Measurements from ENCODE around the gene CTSW. TPM values are rescaled to one million over a fixed set of nuclear protein-coding genes. Genes with fewer than 3 reads are reported as not detected.

Gene CTSW
- total RNA-seq, 4 donors from 2014 or later, result 1.1 to 1.8 TPM; not detected in 2

GRCh38 chr11:65927904-65928397 lies 48.3 kb downstream of the CTSW start:
- peaks cover 0 to 3% (median 0%) of the 10 kb centered on the region in 4 donors for H3K4me1 ChIP-seq
- H3K36me3 ChIP-seq, result peaks cover 0 to 1% (median 0%) of the 10 kb centered on the region in 4 donors
- H3K27me3 ChIP-seq, result peaks cover 3% of the 10 kb centered on the region
- intact Hi-C loops (cut with DNase I; ENCODE audit: low total_unique reads) (no loop called here), in situ Hi-C loops (cut with MboI; ENCODE audit: low pct_ligation_motif_present in 1 of 4, low pct_unique_long_range_greater_than_20kb in 1 of 4, low sequenced_read_pairs in 3 of 4) (no loop called here)
- H3K9me3 ChIP-seq, result no peaks in the 10 kb centered on the region
- TF ChIP-seq POLR2AphosphoS5 (IDR thresholded peaks at IDR 0.05) (no peak), EP300 (IDR thresholded peaks at IDR 0.05; ENCODE audit: low read depth) (no peak), CTCF (IDR thresholded peaks at IDR 0.05) (no peak), POLR2A (IDR thresholded peaks at IDR 0.05) (no peak)
- peak overlapping the region; percentile 44 to 73 (median 64) for H3K27ac ChIP-seq
- peak overlapping the region in 2 of 4 donors; percentile 2 to 26 for H3K4me3 ChIP-seq
- 25 to 46% methylated on average over 5 to 9 of the region's 9 CpGs for WGBS, 2 donors (ENCODE audit: low coverage in 1 of 2)
- peak; percentile 73 for DNase-seq

GRCh38 chr11:65928667-65929066 lies 49.0 kb downstream of the CTSW start:
- no peak for DNase-seq
- Histone ChIP-seq H3K4me1 (peaks cover 0 to 3% (median 0%) of the 10 kb centered on the region in 4 donors), H3K4me3 (no peak overlapping the region), H3K27me3 (peaks cover 9% of the 10 kb centered on the region), H3K27ac (peak overlapping the region in 2 of 4 donors; percentile 71 to 73), H3K9me3 (no peaks in the 10 kb centered on the region), H3K36me3 (no peaks in the 10 kb centered on the region)
- TF ChIP-seq POLR2AphosphoS5 (IDR thresholded peaks at IDR 0.05), result no peak
- TF ChIP-seq EP300 (IDR thresholded peaks at IDR 0.05; ENCODE audit: low read depth), result no peak
- TF ChIP-seq POLR2A (IDR thresholded peaks at IDR 0.05), result no peak
- no peak for TF ChIP-seq CTCF (IDR thresholded peaks at IDR 0.05)
- intact Hi-C loops (cut with DNase I; ENCODE audit: low total_unique reads) (no loop called here), in situ Hi-C loops (cut with MboI; ENCODE audit: low pct_ligation_motif_present in 1 of 4, low pct_unique_long_range_greater_than_20kb in 1 of 4, low sequenced_read_pairs in 3 of 4) (no loop called here)
- 50 to 80% methylated on average over 4 to 6 of the region's 6 CpGs for WGBS, 2 donors (ENCODE audit: low coverage in 1 of 2)

- peaks cover 11% of the 10 kb centered on the region for H3K27me3 ChIP-seq
- no peak overlapping the region for H3K27ac ChIP-seq
- H3K4me3 ChIP-seq, result no peak overlapping the region
- WGBS, 2 donors (ENCODE audit: low coverage in 1 of 2), result 51 to 66% methylated on average over 7 to 12 of the region's 13 CpGs
- H3K36me3 ChIP-seq, result no peaks in the 10 kb centered on the region
- intact Hi-C loops (cut with DNase I; ENCODE audit: low total_unique reads) (no loop called here), in situ Hi-C loops (cut with MboI; ENCODE audit: low pct_ligation_motif_present in 1 of 4, low pct_unique_long_range_greater_than_20kb in 1 of 4, low sequenced_read_pairs in 3 of 4) (no loop called here)
- H3K9me3 ChIP-seq, result no peaks in the 10 kb centered on the region
- DNase-seq, result no peak
- peaks cover 0 to 3% (median 0%) of the 10 kb centered on the region in 4 donors for H3K4me1 ChIP-seq
- TF ChIP-seq EP300 (IDR thresholded peaks at IDR 0.05; ENCODE audit: low read depth), result no peak
Observed at GRCh38 chr11:65931773-65932557, 52.3 kb downstream of the CTSW start.

- 38 to 40% methylated on average over 1 to 9 of the region's 9 CpGs for WGBS, 2 donors (ENCODE audit: low coverage in 1 of 2)
- in situ Hi-C loops (cut with MboI; ENCODE audit: low pct_ligation_motif_present in 1 of 4, low pct_unique_long_range_greater_than_20kb in 1 of 4, low sequenced_read_pairs in 3 of 4), result no loop called here
Observed at GRCh38 chr11:65932558-65932919, 52.9 kb downstream of the CTSW start.

More at GRCh38 chr11:65932558-65932919, 52.9 kb downstream of the CTSW start:
- no peak for TF ChIP-seq POLR2A (IDR thresholded peaks at IDR 0.05)
- TF ChIP-seq POLR2AphosphoS5 (IDR thresholded peaks at IDR 0.05), result no peak
- no peak for TF ChIP-seq CTCF (IDR thresholded peaks at IDR 0.05)
- TF ChIP-seq EP300 (IDR thresholded peaks at IDR 0.05; ENCODE audit: low read depth), result no peak
- intact Hi-C loops (cut with DNase I; ENCODE audit: low total_unique reads), result no loop called here
- DNase-seq, result no peak
- Histone ChIP-seq H3K27me3 (peaks cover 16% of the 10 kb centered on the region), H3K4me3 (no peak overlapping the region), H3K4me1 (peaks cover 0 to 3% (median 0%) of the 10 kb centered on the region in 4 donors), H3K27ac (no peak overlapping the region), H3K36me3 (no peaks in the 10 kb centered on the region), H3K9me3 (no peaks in the 10 kb centered on the region)

Other genes with a start within 250 kb of the CTSW start
- gene SIPA1, start 241.7 kb upstream of the CTSW start, total RNA-seq, result 100 to 1,000 TPM in 1 of 4 donors, 10 to 100 TPM in 3; 22.4 to 174 (median 30.9) TPM
- gene RELA, start 216.9 kb upstream of the CTSW start, total RNA-seq, result 10 to 100 TPM; 45.8 to 95.8 (median 58.4) TPM
- 100 to 1,000 TPM in 1 of 4 donors, 10 to 100 TPM in 3; 51.6 to 203 (median 74.1) TPM for gene KAT5, start 167.6 kb upstream of the CTSW start, total RNA-seq
- gene RNASEH2C, start 159.0 kb upstream of the CTSW start, total RNA-seq, result 100 to 1,000 TPM in 2 of 4 donors, 10 to 100 TPM in 2; 70.2 to 231 (median 111) TPM
- gene AP5B1, start 98.9 kb upstream of the CTSW start, total RNA-seq, result 10 to 100 TPM; 24.9 to 33.7 (median 28.2) TPM
- 10 to 100 TPM; 19.9 to 44.8 (median 33.8) TPM for gene OVOL1, start 92.8 kb upstream of the CTSW start, total RNA-seq
- gene SNX32, start 45.9 kb upstream of the CTSW start, total RNA-seq, result 10 to 100 TPM in 1 of 4 donors, 1 to 10 TPM in 1, under 1 TPM in 1, not detected in 1; 0.60 to 10.0 (median 1.6) TPM
- gene CFL1, start 21.7 kb upstream of the CTSW start, total RNA-seq, result 1,000 to 10,000 TPM; 1,308 to 1,852 (median 1,703) TPM
- 100 to 1,000 TPM in 1 of 4 donors, 10 to 100 TPM in 3; 58.3 to 191 (median 81.2) TPM for gene MUS81, start 19.4 kb upstream of the CTSW start, total RNA-seq
- gene EFEMP2, start 7.0 kb upstream of the CTSW start, total RNA-seq, result 10 to 100 TPM; 15.2 to 34.4 (median 25.1) TPM
- gene FIBP, start 8.6 kb downstream of the CTSW start, total RNA-seq, result 10 to 100 TPM; 53.4 to 82.6 (median 75.9) TPM
- 100 to 1,000 TPM in 1 of 4 donors, 10 to 100 TPM in 2, 1 to 10 TPM in 1; 7.9 to 140 (median 23.1) TPM for gene CCDC85B, start 10.8 kb downstream of the CTSW start, total RNA-seq
- gene FOSL1, start 20.6 kb downstream of the CTSW start, total RNA-seq, result 10 to 100 TPM in 1 of 4 donors, 1 to 10 TPM in 1, not detected in 2; 1.2 to 11.6 TPM
- gene C11orf68, start 39.2 kb downstream of the CTSW start, total RNA-seq, result 10 to 100 TPM; 15.2 to 59.5 (median 22.8) TPM
- gene DRAP1, start 39.6 kb downstream of the CTSW start, total RNA-seq, result 10 to 100 TPM; 15.7 to 63.2 (median 57.0) TPM
- gene TSGA10IP, start 65.6 kb downstream of the CTSW start, total RNA-seq, result not detected
- 10 to 100 TPM; 31.8 to 76.3 (median 34.3) TPM for gene SART1, start 81.9 kb downstream of the CTSW start, total RNA-seq
- 10 to 100 TPM; 14.6 to 82.6 (median 31.2) TPM for gene EIF1AD, start 122.3 kb downstream of the CTSW start, total RNA-seq
- gene BANF1, start 122.7 kb downstream of the CTSW start, total RNA-seq, result 10 to 100 TPM; 27.9 to 79.7 (median 34.0) TPM
- gene CST6, start 132.2 kb downstream of the CTSW start, total RNA-seq, result not detected
- not detected for gene CATSPER1, start 146.6 kb downstream of the CTSW start, total RNA-seq
- gene GAL3ST3, start 169.3 kb downstream of the CTSW start, total RNA-seq, result not detected
- 100 to 1,000 TPM in 3 of 4 donors, 10 to 100 TPM in 1; 71.8 to 152 (median 137) TPM for gene SF3B2, start 172.5 kb downstream of the CTSW start, total RNA-seq
- gene PACS1, start 190.4 kb downstream of the CTSW start, total RNA-seq, result 10 to 100 TPM in 3 of 4 donors, 1 to 10 TPM in 1; 9.8 to 52.0 (median 27.2) TPM

All from transverse colon (tissue), 4 donors.